ENCODE data around the gene GINS1.

The GINS1 gene

DNA sequence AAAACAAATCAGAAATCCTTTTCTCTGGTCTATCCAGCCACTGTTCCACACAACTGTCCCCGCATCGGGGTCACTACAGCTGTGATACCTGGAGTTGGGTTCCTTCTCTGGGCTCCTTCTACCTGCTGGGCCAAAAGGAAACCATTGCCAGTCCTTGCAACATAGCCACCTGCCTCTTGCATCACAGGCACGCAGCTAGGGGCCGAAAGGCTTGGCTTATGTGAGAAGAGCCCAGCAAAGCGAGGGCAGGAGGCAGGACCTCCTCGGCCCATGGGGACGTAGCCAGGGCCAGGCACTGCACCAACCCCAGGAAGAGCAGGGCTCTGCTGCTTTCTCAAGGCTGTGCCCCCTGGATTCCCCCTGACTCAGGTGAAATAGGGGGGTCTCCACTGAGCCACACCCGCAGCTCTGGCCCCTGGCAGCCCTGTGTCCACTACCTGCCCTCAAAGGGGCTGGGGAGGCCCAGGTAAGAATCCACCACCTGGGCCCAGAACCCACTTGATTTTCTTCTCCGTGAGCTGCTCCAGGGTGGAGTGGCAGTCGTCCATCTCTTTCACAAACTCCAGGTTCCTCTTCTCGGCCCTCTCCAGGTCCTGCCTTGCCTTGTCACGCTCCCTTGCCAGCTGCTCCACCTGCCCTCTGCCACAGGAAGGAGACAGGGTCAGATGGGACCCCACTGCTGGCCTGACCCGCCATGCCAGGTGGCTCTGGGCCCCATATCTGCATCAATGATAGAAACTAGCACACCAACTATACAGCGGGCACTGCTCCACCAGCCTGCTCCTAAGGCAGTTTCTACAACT lies 88.9 kb downstream of the GINS1 start:
- no peak for DNase-seq

GRCh38 chr20:25496968-25497401 lies 89.5 kb downstream of the GINS1 start:
- no peak for DNase-seq

DNA sequence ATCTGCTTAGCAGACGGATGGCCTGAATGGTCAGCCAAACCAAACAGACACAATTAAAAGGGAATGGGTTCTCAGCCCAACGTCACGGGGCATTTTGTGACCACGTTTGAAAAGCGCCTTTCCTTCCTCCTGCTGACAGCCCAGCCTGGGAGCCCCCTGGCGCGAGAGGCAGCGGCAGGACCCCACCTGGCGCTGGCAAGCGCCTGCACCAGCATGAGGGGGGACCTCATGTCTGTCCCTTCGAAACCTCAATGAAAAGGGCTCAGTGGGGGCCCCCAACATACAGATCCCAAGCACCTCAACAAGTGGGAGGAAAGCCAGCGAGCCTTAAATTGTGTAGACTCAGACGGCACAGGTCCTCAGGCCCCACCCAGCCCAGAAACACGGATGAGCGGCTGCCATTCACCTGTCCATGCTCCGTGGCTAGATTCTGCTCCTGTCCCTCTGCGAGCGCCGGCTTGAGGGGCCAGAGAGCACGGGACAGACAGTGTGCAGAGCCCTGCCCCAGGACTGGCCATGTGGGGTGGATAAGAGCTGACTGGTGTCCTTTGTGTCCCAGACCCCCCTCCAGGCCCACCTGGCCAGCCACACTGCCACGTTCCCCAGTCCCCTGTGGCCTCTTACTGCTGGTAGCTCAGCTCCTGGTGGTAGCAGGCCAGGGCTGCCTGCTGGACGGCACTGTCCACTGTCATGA lies 90.3 kb downstream of the GINS1 start:
- no peak for DNase-seq

Measured in NCI-H2081 treated with DMSO at 0.1 percent for 48 hours (cell line).